A549 (cell line): ENCODE results near the gene RPS4Y2. TPM values are rescaled to one million over a fixed set of nuclear protein-coding genes. Genes with fewer than 3 reads are reported as not detected.

Experiments used
- ATAC-seq, 2 experiments: fragments of 200-7000 bp in 1 of 2; fragments of >200 bp in 1 of 2; cut with Nextera tagmentation in 1 of 2; cut with Tn5 transposase in 1 of 2; 3 replicates each; pipeline versions ENCODE4 v1.8.0 to v1.9.1; 2018 to 2020; ENCODE audit warnings: mild to moderate bottlenecking in 1 of 2, moderate library complexity in 1 of 2
- CTCF ChIA-PET: fragments of 300-600 bp; sonication (Branson Sonifier 250); formaldehyde crosslinking; extraction: SDS; loops from one replicate; lab custom pipeline; 2021; ENCODE audit warnings: antibody characterized with exemption, inconsistent platforms; lab: Yijun Ruan, JAX
- POLR2A ChIA-PET: fragments of 350-600 bp; formaldehyde crosslinking; extraction: SDS; loops from one replicate; lab custom pipeline; 2021; ENCODE audit warnings: antibody characterized with exemption, inconsistent platforms; lab: Yijun Ruan, JAX
- DNase-seq, 2 experiments: peaks; one replicate each; pipeline versions ENCODE4 v3.0.0 to v3.0.0-alpha.2; 2011 to 2016; ENCODE audit warnings: low read depth in 1 of 2, low spot score in 1 of 2
- FAIRE-seq: peaks from 2 replicates; lab custom pipeline; 2011; peaks lifted over from hg19 to GRCh38; lab: Jason Lieb, UNC
- H3K27ac ChIP-seq, 2 experiments: fragments of >200 bp; sonication (Bioruptor Twin); formaldehyde crosslinking; 3 replicates each; pipeline ENCODE4 v1.5.1; 2016 to 2017
- H3K4me1 ChIP-seq: fragments of >200 bp; sonication (Bioruptor Twin); formaldehyde crosslinking; 3 replicates; pipeline ENCODE4 v1.6.1; 2016
- H3K4me2 ChIP-seq: fragments of >200 bp; sonication (Bioruptor Twin); formaldehyde crosslinking; 3 replicates; pipeline ENCODE4 v1.6.1; 2016
- H3K4me3 ChIP-seq: fragments of >200 bp; sonication (Bioruptor Twin); formaldehyde crosslinking; 3 replicates; pipeline ENCODE4 v1.5.1; 2016
- H3K9me3 ChIP-seq: fragments of >200 bp; sonication (Bioruptor Twin); formaldehyde crosslinking; 3 replicates; pipeline ENCODE4 v1.6.1; 2016
- CHD4 ChIP-seq: fragments of 200-600 bp; sonication (generic); IDR thresholded peaks from 2 replicates; pipeline ENCODE4 v1.6.1; 2016; ENCODE audit warnings: antibody characterized with exemption, mild to moderate bottlenecking, borderline replicate concordance
- CTCF ChIP-seq: fragments of >200 bp; sonication (Bioruptor Twin); formaldehyde crosslinking; IDR thresholded peaks from 3 replicates; pipeline ENCODE4 v1.5.1; 2016
- HMGXB4 ChIP-seq: fragments of 250-450 bp; sonication (Bioruptor Pico); IDR thresholded peaks from 2 replicates; pipeline ENCODE4 v1.5.0; 2021; ENCODE audit warnings: mild to moderate bottlenecking, moderate library complexity, borderline replicate concordance
- JUNB ChIP-seq: fragments of >200 bp; sonication (Bioruptor Twin); formaldehyde crosslinking; IDR thresholded peaks from 2 replicates; pipeline ENCODE4 v1.6.1; 2016
- MAFK ChIP-seq: fragments of 450-650 bp; IDR thresholded peaks from 2 replicates; pipeline ENCODE4 v1.6.1; 2014; ENCODE audit not compliant: partially characterized antibody
- PHF8 ChIP-seq: fragments of 200-600 bp; sonication (generic); IDR thresholded peaks from 2 replicates; pipeline ENCODE4 v1.6.1; 2016; ENCODE audit warnings: low read depth, mild to moderate bottlenecking, antibody characterized with exemption, moderate library complexity, borderline replicate concordance
- RAD21 ChIP-seq, 2 experiments: fragments of >200 bp in 1 of 2; sonication (Bioruptor Twin) in 1 of 2; formaldehyde crosslinking in 1 of 2; IDR thresholded peaks in 1 of 2; conservative IDR thresholded peaks in 1 of 2; 2 replicates in 1 of 2; 3 replicates in 1 of 2; pipeline ENCODE4 v1.6.1; 2012 to 2018; ENCODE audit warnings: inconsistent platforms in 1 of 2
- USF2 ChIP-seq: fragments of 450-650 bp; IDR thresholded peaks from 2 replicates; pipeline ENCODE4 v1.6.1; 2014; ENCODE audit warnings: antibody characterized with exemption
- ZFP36 ChIP-seq: fragments of 450-650 bp; IDR thresholded peaks from 2 replicates; pipeline ENCODE4 v1.6.1; 2014; ENCODE audit warnings: borderline replicate concordance; ENCODE audit not compliant: partially characterized antibody
- ZSCAN20 ChIP-seq: fragments of 250-450 bp; sonication (Bioruptor Pico); IDR thresholded peaks from 2 replicates; pipeline ENCODE4 v1.8.0; 2022; ENCODE audit warnings: mild to moderate bottlenecking, moderate library complexity
- WGBS: methylation state at CpG from one replicate; pipeline ENCODE4 v1.1.6; 2017; ENCODE audit errors: missing lambda C conversion rate; 5-methylcytosine and 5-hydroxymethylcytosine counted together
- polyA plus RNA-seq, 4 experiments: library from polyadenylated mRNA; depleted of rRNA in 3 of 4; stranded (reverse); fragments of >200 nt; fragmentation: RNase III in 1 of 4; extraction: RNeasy Plus Mini Kit Qiagen cat#74134 plus additional on column Dnase treatment in 1 of 4; gene quantifications; 2 replicates in 3 of 4; 3 replicates in 1 of 4; pipeline ENCODE4 v1.2.3, GENCODE V29; 2011 to 2017

The RPS4Y2 gene
- polyA plus RNA-seq, 2 of the 4 experiments (the other 2 are of a cell fraction): not detected

- FAIRE-seq: no peak
- DNase-seq: no peak
- POLR2A ChIA-PET: no interaction called here
- H3K4me3 ChIP-seq: no peak overlapping the region
- no peak for TF ChIP-seq JUNB
- TF ChIP-seq, all 56 proteins: peak for 0
- H3K4me1 ChIP-seq: no peaks in the 10 kb centered on the region
- ATAC-seq: no peak
- H3K4me2 ChIP-seq: no peak overlapping the region
- no peaks in the 10 kb centered on the region for H3K9me3 ChIP-seq
- 36% methylated on average over 9 of the region's 11 CpGs for WGBS
- CTCF ChIA-PET: no interaction called here
- H3K27ac ChIP-seq: no peak overlapping the region
Measured at GRCh38 chrY:20726184-20726907, 29.6 kb upstream of the RPS4Y2 start.

GRCh38 chrY:20735200-20735599 lies 20.7 kb upstream of the RPS4Y2 start:
- POLR2A ChIA-PET: no interaction called here
- H3K4me1 ChIP-seq: no peaks in the 10 kb centered on the region
- FAIRE-seq: no peak
- no peaks in the 10 kb centered on the region for H3K9me3 ChIP-seq
- no peak for DNase-seq
- TF ChIP-seq CHD4: no peak
- no peak for TF ChIP-seq JUNB
- TF ChIP-seq PHF8: no peak
- no peak for TF ChIP-seq RAD21 (conservative IDR thresholded peaks at IDR 0.05 in 1 of 2, IDR thresholded peaks at IDR 0.05 in 1 of 2)
- no peak for TF ChIP-seq MAFK
- TF ChIP-seq CTCF: no peak
- no peak for TF ChIP-seq USF2
- TF ChIP-seq ZFP36: no peak
- no peak for TF ChIP-seq ZSCAN20 (CRISPR knock-in tag)
- CTCF ChIA-PET: no interaction called here
- H3K4me2 ChIP-seq: no peak overlapping the region
- no peak overlapping the region for H3K4me3 ChIP-seq
- H3K27ac ChIP-seq: no peak overlapping the region
- no peak for ATAC-seq
- WGBS: 0% methylated on average over 1 of the region's 1 CpG

GRCh38 chrY:20739806-20740205 lies 16.1 kb upstream of the RPS4Y2 start:
- 6% methylated on average over 2 of the region's 3 CpGs for WGBS
- CTCF ChIA-PET: no interaction called here
- FAIRE-seq (no peak), ATAC-seq (no peak)
- no peak overlapping the region for H3K4me3 ChIP-seq
- POLR2A ChIA-PET: no interaction called here
- no peak for TF ChIP-seq HMGXB4
- TF ChIP-seq, all 56 proteins: peak for 0
- no peak overlapping the region for H3K27ac ChIP-seq
- H3K4me1 ChIP-seq: no peaks in the 10 kb centered on the region
- no peak for DNase-seq
- no peaks in the 10 kb centered on the region for H3K9me3 ChIP-seq
- H3K4me2 ChIP-seq: no peak overlapping the region

GRCh38 chrY:20740609-20741008 lies 15.3 kb upstream of the RPS4Y2 start:
- WGBS: 52% methylated on average over 3 of the region's 4 CpGs
- peak in 1 of 2 experiments; percentile 17 for DNase-seq
- ChIA-PET CTCF (no interaction called here), POLR2A (no interaction called here)
- no peak overlapping the region for H3K4me2 ChIP-seq
- no peak for FAIRE-seq
- no peaks in the 10 kb centered on the region for H3K9me3 ChIP-seq
- H3K27ac ChIP-seq: no peak overlapping the region
- no peaks in the 10 kb centered on the region for H3K4me1 ChIP-seq
- no peak overlapping the region for H3K4me3 ChIP-seq
- ATAC-seq: no peak
- TF ChIP-seq RAD21 (conservative IDR thresholded peaks at IDR 0.05 in 1 of 2, IDR thresholded peaks at IDR 0.05 in 1 of 2): peak; percentile 30 to 46; a peak in 3 of 5 replicates
- TF ChIP-seq HMGXB4: no peak
